ENCODE results near the gene B4GALT7.
"Not testable (repeated sequence)": the region's sequence is repeated elsewhere in the genome, so short reads cannot be mapped to it uniquely, and the experiment has no call there.

Gene B4GALT7

DNA sequence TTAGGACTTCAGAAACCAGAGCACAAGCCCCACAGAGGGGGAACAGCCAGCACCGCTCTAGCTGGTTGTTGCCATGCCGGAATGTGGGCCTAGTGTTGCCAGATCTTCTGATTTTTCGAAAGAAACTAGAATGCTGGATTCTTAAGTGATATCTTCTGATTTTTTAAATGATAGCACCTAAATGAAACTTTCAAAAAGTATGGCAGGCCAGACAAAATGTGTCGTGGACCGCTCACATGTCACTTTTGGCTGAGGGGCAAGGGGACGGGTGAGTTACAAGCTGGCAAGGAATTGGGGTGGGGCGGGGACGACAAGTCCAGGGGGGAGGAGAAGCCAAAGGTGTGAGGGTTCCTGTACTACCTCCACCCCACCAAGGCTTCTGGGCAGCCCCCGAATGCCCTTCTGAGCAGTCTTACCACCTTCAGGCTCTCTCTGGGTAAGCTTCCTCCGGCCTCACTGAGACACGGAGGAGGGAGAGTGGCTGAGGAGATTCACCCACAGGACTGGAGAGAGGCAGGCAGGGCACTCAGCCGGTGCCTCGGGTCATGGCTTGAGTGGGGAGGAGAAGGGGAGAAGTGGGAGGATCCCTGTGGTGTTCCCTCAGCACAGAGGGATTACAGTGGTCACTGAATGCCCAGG is 10.3 kb downstream of the B4GALT7 start:
- no peak for DNase-seq

DNA sequence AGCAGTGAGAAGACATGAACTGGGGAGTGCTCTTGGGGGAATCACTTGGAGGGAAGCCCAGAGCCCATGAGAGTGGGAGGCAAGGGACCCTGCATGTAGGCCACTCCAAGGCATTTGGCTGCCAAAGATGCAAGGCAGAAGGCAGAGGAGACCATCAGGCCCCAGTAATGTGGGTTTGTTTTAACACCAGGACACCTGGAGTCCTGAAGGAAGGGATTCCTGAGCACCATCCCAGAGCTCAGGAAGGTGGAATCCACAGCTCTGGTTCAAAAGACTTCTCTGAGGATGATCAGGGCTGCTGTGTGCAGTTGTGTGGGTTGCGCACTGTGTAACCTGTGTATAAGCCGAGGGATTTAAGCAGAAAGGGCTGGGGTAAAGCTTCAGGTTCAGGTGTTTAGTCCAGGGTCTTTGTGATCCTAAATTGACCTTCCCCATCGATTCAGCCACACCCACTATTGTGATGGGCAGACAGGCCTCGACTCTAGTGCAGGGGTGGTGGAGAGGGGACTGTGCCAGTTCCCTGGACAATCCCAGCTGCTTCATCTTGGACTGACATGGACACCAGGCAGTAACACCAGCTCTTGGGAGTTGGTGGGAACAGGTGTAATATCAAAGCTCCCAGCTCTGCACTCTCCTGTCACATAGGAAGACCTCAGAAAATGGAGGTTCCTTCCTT is 11.0 kb downstream of the B4GALT7 start:
- DNase-seq, result no peak

DNA sequence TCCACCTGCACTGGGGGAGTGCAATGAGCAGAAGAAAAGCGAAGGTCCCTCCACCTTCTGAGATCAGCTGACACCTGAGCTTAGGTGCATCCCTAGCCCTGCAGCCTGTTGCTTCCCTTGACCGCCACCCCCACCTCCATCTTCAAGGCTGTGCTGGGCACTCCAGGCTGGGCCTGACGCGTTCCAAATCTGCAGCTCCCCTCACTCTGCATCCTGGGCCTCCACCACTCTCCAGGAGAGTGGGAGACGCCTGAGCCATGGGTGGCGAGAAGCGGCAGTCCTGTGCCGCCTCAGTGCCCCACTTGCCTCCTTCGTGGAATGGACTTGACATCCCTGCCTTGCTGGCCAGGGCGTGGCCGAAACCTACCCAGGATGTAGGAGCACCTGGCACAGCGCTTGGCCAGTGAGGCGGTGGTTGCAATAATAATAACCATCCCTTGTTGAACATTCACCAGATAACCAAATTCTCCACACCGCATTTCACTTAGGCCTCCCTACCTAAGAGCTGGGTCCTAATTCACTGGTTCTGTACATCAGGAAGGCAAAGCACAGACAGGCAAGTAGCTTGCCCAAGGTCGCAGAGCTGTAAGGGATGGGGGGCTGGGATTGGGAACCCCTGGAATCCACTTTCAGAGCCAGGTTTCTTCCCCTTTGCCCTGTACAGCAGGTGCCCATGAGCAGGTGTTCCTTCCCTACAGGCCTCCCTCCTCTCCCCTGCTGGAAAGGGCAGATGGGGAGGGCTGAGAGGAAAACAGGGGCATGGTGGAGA is 11.7 kb downstream of the B4GALT7 start:
- DNase-seq, result no peak

DNA sequence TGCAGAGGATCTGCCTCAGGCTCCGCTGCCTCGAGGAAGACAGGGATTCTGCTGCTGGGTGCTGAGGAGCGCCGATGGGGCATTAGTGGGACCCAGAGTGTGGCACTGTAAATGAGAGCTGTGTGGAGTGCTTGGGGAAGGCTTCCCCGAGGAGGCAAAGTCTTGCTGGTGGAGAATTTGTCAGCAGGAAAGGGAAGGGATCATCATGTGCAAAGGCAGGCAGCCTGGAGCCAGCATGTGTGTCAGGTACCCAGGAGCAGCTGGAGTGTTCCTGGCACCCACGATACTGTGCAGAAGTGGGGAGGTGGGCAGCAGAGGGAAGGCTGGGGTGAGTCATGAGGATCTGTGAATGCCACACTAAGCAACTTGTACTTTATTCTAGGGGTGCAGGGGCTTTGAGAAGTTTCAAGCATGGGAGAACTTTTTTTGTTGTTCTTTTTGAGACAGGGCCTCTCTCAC is 12.3 kb downstream of the B4GALT7 start:
- no peak for DNase-seq

DNA sequence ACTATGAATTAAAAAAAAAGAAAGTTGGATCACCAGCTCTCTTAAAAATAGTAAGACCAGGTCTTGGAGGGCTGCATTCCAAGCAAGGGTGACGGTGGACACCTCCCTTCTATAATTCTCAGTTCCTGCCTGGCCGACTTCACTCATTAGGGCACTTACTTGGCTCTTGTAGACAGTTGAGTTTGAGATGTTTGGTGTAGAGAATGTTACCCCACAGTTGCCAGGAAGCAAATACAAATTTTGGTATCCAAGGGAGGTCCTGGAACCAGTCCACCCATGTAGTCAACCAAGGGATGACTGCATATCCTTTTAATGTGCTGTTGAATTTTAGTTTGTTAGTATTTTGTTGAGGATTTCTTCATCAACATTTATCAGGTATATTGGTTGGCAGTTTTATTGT is 20.6 kb downstream of the B4GALT7 start:
- DNase-seq, result no peak

DNA sequence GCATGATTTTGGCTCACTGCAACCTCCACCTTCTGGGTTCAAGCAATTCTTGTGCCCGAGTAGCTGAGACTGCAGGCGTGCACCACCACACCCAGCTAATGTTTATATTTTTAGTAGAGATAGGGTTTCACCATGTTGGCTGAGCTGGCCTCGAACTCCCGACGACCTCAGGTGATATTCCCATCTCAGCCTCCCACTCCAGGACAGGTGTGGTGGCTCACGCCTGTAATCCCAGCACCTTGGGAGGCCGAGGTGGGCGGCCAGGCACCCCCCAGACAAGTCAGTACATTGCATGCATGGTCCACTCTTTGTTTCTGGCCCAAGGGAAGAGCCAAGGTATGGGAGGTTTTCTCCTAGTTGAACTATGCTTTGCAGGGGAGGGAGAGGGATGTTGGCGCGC is 24.2 kb downstream of the B4GALT7 start:
- not testable (repeated sequence) for DNase-seq

DNA sequence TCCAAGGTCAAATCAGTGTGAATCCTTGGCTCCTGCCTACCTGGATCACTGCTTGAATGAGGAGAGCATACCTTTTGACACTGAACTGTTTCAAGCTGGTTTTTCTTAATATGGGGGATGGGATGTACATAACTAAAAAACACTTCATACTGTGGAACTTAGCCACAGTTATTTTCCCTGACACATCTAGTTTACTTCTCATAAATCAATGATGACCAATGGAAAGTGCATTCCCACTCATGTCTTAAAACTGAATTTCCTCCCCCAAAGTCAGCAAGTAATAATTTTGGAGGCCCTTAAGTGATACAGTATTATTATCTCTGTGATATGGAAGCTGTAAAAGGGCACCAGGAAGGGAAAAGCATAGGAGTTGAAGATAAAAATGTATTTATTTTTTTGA is 30.3 kb downstream of the B4GALT7 start:
- not testable (repeated sequence) for DNase-seq

DNA sequence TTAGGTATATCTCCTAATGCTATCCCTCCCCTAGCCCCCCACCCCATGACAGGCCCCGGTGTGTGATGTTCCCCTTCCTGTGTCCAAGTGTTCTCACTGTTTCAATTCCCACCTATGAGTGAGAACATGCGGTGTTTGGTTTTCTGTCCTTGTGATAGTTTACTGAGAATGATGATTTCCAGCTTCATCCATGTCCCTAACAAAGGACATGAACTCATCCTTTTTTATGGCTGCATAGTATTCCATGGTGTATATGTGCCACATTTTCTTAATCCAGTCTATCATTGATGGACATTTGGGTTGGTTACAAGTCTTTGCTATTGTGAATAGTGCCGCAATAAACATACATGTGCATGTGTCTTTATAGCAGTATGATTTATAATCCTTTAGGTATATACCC is 35.0 kb downstream of the B4GALT7 start:
- DNase-seq, result not testable (repeated sequence)

DNA sequence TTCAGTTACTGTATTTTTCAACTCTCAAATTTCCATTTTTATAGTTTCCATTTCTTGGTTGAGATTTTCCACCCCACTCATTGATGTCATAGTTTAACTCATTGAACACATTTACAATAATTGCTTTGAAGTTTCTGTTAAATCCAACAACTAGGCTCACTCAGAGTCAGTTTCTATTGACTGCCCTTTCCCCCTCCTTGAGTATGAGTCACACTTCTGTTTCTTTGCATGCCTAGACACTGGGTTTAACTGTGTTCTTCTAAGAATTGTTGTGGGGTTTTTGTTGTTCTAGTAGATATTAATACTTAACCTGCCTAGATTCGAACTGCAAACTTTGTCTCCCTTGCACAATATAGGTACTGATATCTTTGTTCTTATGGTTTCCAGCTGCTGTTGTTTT is 45.5 kb downstream of the B4GALT7 start:
- DNase-seq, result not testable (repeated sequence)

DNA sequence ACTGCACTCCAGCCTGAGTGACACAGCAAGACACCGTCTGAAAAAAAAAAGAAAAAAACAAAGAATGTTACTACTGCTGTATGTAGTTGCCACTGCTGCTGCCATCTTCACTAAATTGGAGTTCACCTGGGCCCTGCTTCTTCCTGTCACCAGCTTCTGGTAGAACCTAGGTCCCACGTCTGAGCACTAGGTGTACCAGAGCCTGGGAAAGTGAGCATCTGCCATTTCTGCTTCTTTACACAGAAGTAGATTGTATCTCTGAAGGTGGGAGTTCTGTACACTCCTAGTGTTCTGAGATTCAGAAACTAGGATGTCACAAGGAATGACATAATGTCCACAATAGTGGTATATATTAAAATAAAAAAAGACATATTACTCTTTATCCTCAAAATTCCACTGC is 51.3 kb downstream of the B4GALT7 start:
- DNase-seq, result not testable (repeated sequence)

DNA sequence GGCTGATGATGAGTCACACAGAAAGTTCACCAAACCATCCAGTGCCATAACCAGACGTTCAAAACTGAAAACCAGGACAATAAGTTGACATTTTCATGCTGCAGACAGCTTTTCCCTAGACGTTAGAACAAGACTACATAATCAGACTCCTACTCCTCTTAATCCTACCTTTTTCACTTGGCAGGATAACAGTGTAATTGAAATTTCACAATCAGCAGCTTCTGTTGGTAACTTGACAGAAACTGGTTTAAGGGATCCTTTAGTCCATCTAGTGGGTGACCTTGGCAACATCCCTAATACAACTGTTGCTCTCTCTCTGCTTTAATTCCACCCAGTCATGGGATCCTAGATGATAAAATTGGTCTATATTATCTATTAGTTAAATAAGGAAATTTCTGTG is 57.9 kb downstream of the B4GALT7 start:
- not testable (repeated sequence) for DNase-seq

DNA sequence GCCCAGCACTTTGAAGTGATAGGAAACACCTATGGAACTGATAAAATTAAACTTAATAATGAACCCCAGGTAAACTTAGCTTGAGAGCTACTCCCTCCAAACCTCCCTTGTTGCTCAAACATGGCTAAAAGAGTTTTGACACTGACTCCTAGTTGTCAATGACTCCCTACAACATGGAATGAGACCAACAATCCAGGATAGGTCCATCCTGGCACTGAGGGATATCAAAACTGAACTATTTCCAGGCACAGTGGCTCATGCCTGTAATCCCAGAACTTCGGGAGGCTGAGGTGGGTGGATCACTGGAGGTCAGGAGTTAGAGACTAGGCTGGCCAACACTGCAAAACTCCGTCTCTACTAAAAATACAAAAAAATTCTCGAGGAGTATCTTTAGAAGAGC is 58.6 kb downstream of the B4GALT7 start:
- DNase-seq, result not testable (repeated sequence)

All from GDM1 (cell line).